ENCODE data around the gene KLHDC9.
"Not testable (repeated sequence)": the region's sequence is repeated elsewhere in the genome, so short reads cannot be mapped to it uniquely, and the experiment has no call there.

Gene KLHDC9, protein sequence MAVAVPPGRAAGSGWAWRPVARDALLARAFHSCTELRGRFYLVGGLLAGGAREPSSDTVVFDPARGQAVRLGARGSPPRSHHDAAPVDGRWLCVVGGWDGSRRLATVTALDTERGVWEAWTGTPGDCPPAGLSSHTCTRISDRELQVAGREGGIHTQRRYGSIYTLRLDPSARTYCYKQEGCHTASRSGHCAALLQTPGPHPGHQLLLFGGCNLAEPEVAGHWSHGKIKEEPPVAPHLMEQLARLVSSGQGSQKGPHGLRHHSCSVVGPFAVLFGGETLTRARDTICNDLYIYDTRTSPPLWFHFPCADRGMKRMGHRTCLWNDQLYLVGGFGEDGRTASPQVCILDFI

DNA sequence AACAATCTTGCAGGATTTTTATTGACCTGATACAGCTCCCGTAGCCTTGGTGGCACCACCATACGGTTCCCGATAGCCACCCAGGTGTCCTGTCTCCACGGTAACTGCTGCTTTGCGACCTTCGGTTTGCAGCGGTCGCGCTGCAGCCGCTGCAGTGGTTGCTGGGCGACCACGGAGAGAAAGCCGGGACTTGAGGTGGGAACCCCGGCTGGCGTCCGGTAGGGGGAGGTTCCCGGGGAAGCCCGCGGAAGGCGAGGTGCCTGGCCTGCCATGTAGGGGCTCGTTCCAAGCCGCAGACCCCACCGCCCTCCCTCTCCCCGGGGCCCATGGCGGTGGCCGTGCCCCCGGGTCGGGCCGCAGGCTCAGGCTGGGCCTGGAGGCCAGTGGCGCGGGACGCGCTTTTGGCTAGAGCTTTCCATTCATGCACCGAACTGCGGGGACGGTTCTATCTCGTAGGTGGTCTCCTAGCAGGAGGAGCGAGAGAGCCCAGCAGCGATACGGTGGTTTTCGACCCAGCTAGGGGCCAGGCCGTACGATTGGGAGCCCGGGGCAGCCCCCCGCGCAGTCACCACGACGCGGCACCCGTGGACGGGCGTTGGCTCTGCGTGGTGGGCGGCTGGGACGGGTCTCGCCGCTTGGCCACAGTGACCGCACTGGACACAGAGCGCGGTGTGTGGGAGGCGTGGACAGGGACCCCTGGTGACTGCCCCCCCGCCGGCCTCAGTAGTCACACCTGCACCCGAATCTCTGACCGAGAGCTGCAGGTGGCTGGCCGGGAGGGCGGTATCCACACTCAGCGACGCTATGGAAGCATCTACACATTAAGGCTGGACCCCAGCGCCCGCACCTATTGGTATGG is at the start of gene KLHDC9:
KLHDC9 (plus strand) TSS at position 152 of the 859 bp plus-strand sequence; CDS start at position 327, 175 bp downstream.
- H3K4me3 ChIP-seq (ENCODE audit: low read depth, low read length), result peak within 1 kb of the TSS; percentile 79

DNA sequence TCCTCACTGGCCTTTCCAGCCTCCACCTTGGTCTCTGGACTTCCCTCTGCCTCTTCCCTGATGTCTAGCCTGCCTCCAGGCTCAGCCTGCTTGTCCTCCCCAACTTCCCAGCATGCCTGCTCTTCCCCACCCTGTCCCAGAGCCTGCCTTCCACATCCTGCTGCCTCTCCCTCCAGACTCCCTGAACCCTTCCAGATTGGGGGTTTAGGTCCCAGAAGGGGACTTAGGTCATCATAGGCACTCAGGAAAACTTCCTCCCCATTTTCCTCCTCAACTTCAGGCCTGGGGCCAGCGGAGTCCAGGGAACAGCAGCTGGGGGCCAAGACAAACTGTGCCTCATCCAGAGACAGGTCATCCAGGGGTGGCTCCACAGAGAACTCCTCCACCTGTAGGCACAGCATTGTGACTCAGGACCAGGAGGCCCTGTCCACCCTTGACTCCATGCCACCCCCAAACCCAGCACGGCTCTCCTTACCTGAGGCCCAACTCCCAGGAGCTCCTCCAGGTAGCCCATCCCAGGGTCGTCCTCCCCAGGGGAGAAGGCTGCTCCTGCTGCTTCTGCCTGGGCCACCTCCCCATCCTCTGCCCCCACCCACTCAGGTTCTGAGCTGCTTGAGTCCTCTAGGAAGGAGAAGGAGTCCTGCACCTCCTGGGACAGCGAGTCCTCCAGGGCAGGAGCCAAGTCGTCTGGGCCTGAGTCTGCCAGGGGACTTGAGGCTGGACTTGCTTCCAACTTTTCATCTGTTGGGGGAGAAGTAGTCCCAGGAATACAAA is 49.0 kb upstream of the KLHDC9 start:
- no peak overlapping the region for H3K4me3 ChIP-seq (ENCODE audit: low read depth, low read length)

DNA sequence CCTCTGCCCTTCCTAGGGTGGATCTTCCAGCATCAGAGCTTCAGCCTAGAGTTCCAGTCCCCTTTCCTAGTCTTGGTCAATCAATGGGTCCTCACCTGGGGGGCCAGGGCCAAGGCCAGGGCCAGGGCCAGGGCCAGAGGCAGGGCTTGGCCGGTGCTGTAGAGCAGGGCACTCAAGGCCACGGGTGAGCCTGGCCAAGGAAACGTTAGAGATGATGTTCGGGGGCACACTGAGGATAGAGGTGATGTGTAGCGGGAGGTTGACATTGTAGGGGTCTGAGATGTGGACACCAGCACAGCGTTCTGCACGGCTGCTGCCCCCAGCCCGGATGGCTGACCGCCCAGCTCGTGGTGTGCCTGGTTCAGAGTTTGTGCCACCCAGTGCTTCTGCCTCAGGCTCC is 46.9 kb upstream of the KLHDC9 start:
- no peak overlapping the region for H3K4me3 ChIP-seq (ENCODE audit: low read depth, low read length)

DNA sequence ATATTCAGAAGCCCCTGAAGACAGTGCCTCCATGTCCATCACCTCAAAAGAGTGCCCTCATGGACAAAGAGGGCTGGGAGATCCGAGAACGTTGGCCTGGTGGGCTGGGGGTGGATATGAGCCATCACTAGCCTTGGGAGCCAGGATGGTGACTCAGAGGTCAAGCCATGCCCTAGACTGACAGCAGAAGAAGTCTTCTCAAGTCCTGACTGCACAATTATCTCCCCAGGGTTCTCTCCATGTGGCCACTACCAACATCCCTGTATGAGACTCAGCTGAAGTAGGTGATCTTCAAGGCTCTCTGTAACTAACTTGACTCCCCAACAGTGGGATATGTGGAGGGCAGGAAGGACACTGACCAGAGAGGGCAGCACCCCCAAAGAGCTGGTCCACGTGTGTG is 45.3 kb upstream of the KLHDC9 start:
- H3K4me3 ChIP-seq (ENCODE audit: low read depth, low read length), result no peak overlapping the region

DNA sequence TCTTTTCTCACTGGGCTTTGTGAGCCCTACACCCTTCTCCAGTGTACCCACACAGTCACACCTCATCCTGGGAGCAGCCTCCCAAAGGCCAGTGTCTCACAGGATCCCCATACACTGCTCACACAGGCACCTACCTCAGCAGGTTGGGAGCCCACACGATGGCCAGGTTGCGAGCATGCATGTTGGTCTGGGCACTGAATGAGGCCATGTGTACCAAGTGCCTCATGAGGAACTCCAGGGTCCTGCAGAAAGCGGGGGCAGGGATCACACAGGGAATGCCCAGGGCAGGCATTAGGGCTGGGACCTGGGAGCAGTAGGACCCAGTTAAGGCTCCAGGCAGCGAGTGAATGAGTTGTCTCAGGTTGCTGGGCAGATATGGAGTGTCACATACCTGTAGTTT is 43.9 kb upstream of the KLHDC9 start:
- H3K4me3 ChIP-seq (ENCODE audit: low read depth, low read length), result no peak overlapping the region

DNA sequence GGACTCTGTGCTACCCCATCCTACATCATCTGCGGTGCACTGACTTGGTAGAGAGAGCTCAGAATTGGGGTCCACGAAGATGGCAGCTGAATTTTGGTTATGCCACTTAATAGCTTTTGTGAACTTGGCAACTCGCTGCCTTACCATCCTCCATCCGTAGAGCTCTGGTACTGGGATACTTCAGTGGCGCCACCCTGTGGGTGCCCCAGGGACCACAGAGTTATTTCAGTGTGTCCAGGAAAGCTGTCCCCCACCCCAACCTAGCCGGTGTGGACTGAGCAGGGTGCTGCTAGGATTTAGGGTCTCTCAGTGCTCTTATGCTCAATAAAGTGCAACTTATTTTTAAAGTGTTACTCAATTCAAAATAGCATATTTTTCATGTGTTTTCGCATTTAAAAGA is 43.4 kb upstream of the KLHDC9 start:
- H3K4me3 ChIP-seq (ENCODE audit: low read depth, low read length), result no peak overlapping the region

DNA sequence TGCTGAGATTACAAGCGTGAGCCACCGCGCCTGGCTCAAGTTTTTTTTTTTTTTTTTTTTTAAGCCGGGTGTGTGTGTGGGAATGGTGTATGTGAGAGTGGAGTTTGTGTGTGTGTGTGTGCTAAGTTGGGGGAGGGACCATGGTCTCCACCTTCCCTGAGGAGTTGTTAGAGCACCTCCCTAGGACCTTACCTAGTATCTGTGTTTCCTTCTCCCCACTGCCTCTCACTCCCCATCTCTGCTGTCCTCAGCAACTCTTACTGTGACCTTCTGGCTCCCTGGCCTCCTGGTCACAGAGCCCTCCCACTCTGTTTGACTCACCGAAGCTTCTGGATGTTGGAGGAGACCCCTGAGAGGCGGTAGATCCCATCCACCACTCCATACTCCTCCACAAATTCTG is 38.9 kb upstream of the KLHDC9 start:
- H3K4me3 ChIP-seq (ENCODE audit: low read depth, low read length), result no peak overlapping the region

DNA sequence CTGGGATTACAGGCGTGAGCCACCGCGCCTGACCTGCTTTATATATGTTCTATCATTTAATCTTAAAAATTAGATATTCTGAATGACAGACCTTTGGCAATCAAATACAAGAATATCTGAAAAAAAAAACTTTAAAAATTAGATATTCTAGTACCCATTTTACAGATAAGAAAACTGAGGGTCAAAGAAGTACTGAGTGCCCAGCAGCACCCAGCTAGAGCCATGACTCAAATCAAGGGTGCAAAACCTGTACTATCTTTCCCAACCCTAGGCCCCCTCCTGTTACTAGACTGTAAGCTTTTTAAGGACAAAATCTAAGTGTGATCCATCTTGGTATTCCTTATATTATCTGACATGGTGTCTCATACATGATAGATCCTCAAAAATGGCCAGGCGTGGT is 36.7 kb upstream of the KLHDC9 start:
- no peak overlapping the region for H3K4me3 ChIP-seq (ENCODE audit: low read depth, low read length)

DNA sequence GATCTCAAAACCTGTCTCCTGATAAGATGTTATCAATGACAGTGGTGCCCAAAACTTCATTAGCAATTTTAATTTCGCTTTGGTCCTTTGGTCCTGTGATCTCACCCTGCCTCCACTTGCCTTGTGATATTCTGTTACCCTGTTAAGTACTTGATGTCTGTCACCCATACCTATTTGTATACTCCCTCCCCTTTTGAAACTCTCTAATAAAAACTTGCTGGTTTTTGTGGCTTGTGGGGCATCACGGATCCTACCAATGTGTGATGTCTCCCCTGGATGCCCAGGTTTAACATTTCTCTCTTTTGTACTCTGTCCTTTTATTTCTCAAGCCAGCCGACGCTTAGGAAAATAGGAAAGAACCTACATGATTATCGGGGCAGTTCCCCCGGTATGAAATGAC is 34.2 kb upstream of the KLHDC9 start:
- H3K4me3 ChIP-seq (ENCODE audit: low read depth, low read length), result not testable (repeated sequence)

DNA sequence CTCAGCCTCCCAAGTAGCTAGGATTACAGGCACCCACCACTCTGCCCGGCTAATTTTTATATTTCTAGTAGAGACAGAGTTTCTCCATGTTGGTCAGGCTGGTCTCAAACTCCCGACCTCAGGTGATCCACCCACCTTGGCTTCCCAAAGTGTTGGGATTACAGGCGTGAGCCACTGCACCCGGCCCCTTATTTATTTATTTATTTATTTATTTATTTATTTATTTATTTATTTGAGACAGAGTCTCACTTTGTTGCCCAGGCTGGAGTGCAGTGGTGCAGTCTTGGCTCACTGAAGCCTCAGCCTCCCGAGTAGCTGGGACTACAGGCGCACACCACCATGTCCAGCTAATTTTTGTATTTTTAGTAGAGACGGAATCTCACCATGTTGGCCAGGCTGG is 32.5 kb upstream of the KLHDC9 start:
- H3K4me3 ChIP-seq (ENCODE audit: low read depth, low read length), result not testable (repeated sequence)

DNA sequence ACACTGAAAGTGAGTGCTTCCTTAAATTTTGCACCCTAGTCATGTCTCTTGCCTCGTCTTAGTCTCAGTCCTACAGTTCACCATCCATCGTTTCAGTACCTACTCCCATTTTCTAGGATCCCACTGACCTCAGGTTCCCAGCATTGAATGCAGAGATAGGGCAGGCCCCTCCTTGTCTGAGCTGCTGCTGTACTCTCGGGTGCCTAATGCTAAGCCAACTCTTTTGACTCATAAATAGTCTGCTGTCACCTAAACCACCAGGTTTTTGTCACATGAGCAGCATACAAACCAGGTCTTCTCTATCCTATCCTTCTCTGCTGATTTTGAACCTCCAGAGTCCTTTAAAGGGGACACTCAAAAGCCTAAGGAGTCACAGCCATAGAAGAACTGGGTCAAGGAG is 31.5 kb upstream of the KLHDC9 start:
- no peak overlapping the region for H3K4me3 ChIP-seq (ENCODE audit: low read depth, low read length)

DNA sequence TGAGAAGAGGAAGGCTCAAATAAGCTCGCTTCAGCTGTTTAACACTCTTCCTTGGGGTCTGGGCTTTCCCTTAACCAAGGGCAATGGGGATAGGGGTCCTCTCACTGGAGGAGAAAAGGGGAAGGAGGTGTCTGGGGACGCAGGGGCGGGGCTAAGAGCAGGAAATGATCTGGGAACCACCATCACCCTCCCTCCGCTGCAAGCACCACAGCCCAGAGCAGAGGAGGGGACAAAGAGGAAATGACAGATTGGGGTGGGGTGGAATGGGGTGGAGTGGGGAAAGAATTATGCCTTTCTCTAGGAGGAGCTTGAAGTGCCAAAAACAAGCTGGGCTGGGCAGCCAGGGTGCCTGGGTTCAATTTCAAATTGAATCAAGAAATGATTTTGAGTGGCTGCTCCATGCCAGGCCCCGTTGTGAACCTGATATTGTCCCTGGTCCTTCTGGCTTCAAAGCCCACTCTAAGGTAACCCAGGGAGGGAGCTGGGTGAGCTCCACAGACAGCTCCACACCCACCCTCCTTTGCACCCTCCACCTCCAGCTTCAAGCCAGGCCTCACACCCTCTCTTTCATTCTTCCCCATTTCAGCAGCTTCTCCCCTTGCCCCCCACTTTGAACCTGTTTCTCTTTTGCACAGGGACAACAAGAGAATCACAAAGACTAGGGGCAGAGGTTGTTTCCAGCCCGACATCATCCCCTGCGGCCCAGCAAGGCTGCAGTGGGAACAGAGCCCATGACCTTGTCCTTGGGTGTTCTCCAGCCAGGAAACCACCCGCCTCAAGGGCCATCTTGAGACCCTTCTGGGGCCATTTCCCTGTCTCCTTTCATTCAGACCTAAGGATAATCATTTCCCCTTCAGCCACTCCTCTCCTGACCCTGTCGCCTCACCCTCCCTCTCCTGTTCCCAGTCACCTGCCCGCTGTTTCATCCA is 29.6 kb upstream of the KLHDC9 start:
- H3K4me3 ChIP-seq (ENCODE audit: low read depth, low read length), result no peak overlapping the region

DNA sequence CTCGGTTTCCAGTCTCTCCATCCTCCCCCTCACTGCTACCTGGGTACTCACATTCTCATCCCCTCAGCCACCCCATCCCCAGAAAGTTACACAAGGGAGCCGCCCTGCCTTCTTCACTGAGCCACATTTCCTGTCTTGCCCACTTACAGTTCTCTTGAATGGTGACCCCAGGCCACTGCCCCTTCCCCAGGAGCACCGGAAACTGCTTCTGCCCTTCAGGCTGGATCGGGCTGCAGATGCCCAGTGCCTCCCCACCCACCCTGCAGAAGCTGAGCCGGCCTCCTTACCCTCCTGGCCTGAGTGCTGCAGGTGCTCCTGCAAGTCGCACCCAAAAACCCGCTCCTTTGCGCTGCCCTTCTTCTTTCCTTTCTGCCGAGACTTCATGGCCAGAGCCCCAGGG is 28.9 kb upstream of the KLHDC9 start:
- no peak overlapping the region for H3K4me3 ChIP-seq (ENCODE audit: low read depth, low read length)

DNA sequence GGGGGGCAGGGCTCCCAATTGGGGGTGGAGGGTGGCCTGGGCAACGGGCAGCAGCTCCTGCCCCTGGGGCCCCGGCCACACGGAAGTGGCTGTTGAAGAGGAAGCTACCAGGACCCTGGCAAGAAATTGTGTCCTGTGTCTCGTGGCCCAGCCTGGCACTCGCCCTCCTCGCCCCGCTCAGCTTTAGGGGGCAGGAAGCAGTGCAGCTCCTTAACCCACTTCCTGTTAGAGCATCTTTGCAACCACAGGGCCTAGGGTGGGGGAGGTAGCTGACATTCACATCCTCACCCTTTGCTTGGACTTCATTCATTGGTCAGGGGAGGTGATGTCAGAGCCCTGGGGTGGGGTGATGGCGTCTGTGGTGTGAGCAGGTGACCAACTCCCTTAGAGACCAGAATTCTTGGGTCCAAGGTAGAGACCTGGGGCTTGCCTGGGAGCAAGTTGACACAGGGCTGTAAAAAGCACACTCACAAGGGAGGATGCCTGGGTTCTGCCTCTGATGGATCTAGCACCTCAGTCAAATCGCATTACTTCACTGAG is 28.4 kb upstream of the KLHDC9 start, which contains the start of gene ARHGAP30:
ARHGAP30 (minus strand) TSS at position 161 of the 540 bp plus-strand sequence. CDS start 267 bp downstream, outside the sequence.
- no peak within 1 kb of the TSS for H3K4me3 ChIP-seq (ENCODE audit: low read depth, low read length)

DNA sequence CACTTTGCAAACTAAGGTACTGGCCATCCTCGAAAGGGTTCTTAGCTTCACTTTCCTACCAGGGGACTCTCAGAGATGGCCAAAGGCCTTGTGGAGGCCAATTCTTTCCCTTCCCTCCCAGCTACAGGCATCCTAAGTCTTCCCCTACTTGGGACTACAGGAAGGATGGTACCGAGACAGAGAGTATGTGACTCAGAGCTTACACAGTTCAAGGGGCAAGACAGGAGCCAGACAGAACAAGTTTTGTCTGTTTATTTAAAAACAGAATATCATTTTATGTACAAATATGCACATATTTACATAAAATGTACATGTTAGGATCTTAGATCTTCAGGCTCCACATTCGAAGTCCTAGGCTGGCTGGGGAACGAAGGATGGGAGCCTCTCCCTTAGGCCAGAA is 27.4 kb upstream of the KLHDC9 start:
- no peak overlapping the region for H3K4me3 ChIP-seq (ENCODE audit: low read depth, low read length)

DNA sequence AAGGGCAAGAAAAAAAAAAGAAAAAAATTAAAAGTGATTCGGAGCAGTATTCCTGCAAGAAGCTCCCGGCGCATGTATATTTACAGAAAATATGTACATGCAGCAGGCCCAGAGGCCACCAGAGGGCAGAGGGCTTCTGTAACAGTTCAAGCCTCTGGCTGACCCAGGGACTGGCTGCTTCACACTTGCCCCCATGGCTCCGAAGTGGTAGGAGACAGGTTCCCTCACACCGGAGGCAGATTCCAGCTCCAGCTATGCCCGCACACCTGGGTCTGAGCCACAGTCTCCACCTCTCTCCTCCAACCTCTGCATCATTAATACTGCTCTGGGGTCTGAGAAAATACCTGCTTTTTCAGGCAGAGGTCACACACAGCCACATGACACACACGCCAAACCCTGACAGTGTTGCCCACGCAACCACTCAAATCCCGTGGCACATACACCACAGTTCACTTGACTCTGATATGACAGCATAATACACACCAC is 26.2 kb upstream of the KLHDC9 start:
- no peak overlapping the region for H3K4me3 ChIP-seq (ENCODE audit: low read depth, low read length)

DNA sequence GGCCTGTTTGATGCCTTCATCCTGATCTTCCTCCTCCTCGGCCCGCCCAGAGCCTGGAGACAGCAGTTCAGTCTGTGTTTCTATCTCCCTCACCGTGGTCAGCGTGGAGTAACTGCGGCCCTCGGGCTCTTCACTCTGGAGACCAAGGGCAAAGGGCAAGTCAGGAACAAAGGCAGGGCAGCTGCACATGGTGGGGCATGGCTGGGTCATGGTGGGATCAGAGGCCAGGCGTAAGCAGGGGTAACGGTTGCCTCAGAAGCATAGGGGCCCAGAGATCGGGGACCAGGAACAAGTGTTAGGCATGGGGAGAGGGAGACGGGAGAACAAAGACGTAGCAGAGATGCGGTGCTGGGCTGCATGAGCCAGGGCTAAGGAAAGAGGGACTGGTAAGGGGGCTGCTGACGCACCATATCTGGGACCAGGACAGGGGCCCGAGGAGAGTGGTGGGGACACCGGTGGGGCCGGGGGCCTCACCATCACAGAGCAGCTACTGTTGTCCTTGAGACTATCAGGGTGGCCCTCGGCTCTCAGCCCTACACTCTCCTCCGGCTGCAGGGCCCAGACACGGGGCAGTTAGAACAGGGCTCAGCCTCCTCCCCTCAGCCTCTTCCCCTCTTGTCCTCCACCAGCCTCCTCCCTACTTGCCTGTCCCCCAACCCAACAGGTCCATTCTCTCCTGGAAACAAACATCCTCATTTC is 25.3 kb upstream of the KLHDC9 start:
- no peak overlapping the region for H3K4me3 ChIP-seq (ENCODE audit: low read depth, low read length)

DNA sequence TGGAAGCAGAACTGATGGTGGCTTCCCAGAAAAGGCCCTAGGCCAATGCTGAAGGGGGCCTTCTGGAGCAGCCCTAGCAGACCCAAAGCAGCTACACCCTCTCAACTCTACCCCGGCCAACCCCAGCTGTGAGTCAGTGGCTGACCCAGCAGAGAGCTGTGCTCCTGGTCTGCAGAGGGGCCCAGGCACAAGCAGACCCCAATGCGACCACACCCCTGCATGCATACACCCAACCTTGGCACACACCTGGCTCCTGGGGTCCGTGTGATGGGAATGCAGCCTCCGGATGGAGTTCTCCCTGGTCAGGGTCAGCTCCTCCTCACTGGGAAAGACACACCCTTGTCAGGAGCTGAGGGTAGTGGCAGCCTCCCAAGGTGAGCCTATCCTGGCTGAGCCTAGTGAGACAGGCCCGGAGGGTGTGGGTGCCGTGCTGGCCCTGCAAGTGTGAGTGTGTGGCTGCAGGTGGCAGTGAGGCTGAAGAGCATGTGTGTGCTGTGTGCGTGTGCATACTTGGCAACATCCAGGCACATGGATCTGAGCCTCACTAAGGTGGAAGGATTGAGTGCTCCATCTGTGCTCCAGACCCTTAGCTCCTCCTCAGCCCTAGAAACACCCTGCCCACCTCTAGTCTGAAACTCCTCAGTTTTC is 24.6 kb upstream of the KLHDC9 start:
- H3K4me3 ChIP-seq (ENCODE audit: low read depth, low read length), result no peak overlapping the region
